GM12801 (cell line): ENCODE measurements around the gene ZMPSTE24.

Source experiments
- CTCF ChIP-seq: IDR thresholded peaks from one replicate; pipeline ENCODE4 v1.5.1; 2011; ENCODE audit warnings: control low read depth; ENCODE audit not compliant: insufficient read length; ENCODE audit errors: extremely low read depth

Gene ZMPSTE24

GRCh38 chr1:40248412-40248811 lies 9.6 kb upstream of the ZMPSTE24 start:
- no peak for TF ChIP-seq CTCF

GRCh38 chr1:40251456-40251855 lies 6.6 kb upstream of the ZMPSTE24 start:
- no peak for TF ChIP-seq CTCF

- no peak for TF ChIP-seq CTCF
These were observed 5.4 kb upstream of the ZMPSTE24 start for GRCh38 chr1:40252601-40253000.

GRCh38 chr1:40255231-40255630 lies 2.8 kb upstream of the ZMPSTE24 start:
- no peak for TF ChIP-seq CTCF

GRCh38 chr1:40256401-40257084 lies 1.5 kb upstream of the ZMPSTE24 start:
- TF ChIP-seq CTCF = no peak

GRCh38 chr1:40257313-40257687 lies 736 bp upstream of the ZMPSTE24 start:
- TF ChIP-seq CTCF = no peak

- TF ChIP-seq CTCF = no peak
These were observed 371 bp downstream of the ZMPSTE24 start for GRCh38 chr1:40258445-40258769.
